Measurements from ENCODE around the gene SREBF2. TPM values are rescaled to one million over a fixed set of nuclear protein-coding genes. Genes with fewer than 3 reads are reported as not detected.
A peak's percentile ranks its signal among the peaks of the same experiment; 100 is the strongest.

Gene SREBF2
- total RNA-seq (2021; fragmentation: NEBNext Ultra II Directional; extraction: Animal tissue kit (Norgen Biotek cat#: 25700)) = 144 TPM in 2 replicates
- polyA plus RNA-seq (2011; rRNA removed) = 125 and 183 TPM in 2 replicates
- 138 TPM for polyA plus RNA-seq (2011; cell fraction: cytosol; rRNA removed)
- 287 TPM for polyA plus RNA-seq (2011; cell fraction: nucleus; rRNA removed)
- polyA plus RNA-seq (2012, experiment 1 of 2) = 122 to 145 TPM (median 141 TPM) in 4 replicates
- 112 TPM for polyA plus RNA-seq (2012, experiment 2 of 2)
- polyA plus RNA-seq (2013, experiment 1 of 2) = 141 TPM
- 161 TPM for polyA plus RNA-seq (2013, experiment 2 of 2)
- 167 and 170 TPM in 2 replicates for polyA minus RNA-seq (2011; rRNA and poly(A)+ RNA removed)
- polyA minus RNA-seq (2011; cell fraction: cytosol; rRNA and poly(A)+ RNA removed) = 123 TPM
- 113 TPM for polyA minus RNA-seq (2011; cell fraction: nucleus; rRNA and poly(A)+ RNA removed)
- long read RNA-seq, experiment 1, full-length matches to known transcripts = 14 of 113 reads
- long read RNA-seq, experiment 1, partial matches to known transcripts = 52 of 113 reads
- long read RNA-seq, experiment 1, other reads (novel, unspliced or antisense) = 47 of 113 reads
- long read RNA-seq, experiment 2, partial matches to known transcripts = 1 of 4 reads
- long read RNA-seq, experiment 2, other reads (novel, unspliced or antisense) = 3 of 4 reads

- H2AK5ac ChIP-seq (ENCODE audit: low read depth, low read length) = peak within 1 kb of the TSS; percentile 31; the same call in 1 of the 2 replicates
- peak within 1 kb of the TSS; percentile 76 to 97 (median 84) for H3K9ac ChIP-seq (replicated peaks in 1 of 4; ENCODE audit: extremely low read depth in 1 of 4, low read depth in 3 of 4, low read length in 3 of 4)
- peaks cover 20 to 39% of the 10 kb centered on the region in 2 experiments for H3K79me2 ChIP-seq (ENCODE audit: control insufficient read depth in 1 of 2, insufficient read depth in 2 of 2, low read length in 2 of 2)
- TF ChIP-seq PHF8 (conservative IDR thresholded peaks at IDR 0.05; ENCODE audit: low read depth, low read length) (peak; percentile 79), MAFK (IDR thresholded peaks at IDR 0.05; ENCODE audit: low read depth, low read length) (no peak), E2F6 (IDR thresholded peaks at IDR 0.05) (0 out of 2 replicates have a peak, but pooled peaks have one; percentile 4), SP1 (IDR thresholded peaks at IDR 0.05; ENCODE audit: low read depth, low read length) (peak; percentile 90), KDM1A (IDR thresholded peaks at IDR 0.05; ENCODE audit: borderline replicate concordance, low read length) (no peak), HDAC6 (IDR thresholded peaks at IDR 0.05; ENCODE audit: low read depth, low read length) (no peak), POLR2AphosphoS5 (IDR thresholded peaks at IDR 0.05; ENCODE audit: low read depth, low read length) (peak; percentile 95), SRF (IDR thresholded peaks at IDR 0.05; ENCODE audit: low read depth, low read length) (no peak)
Observed at GRCh38 chr22:41832553-41833368, at the start of gene SREBF2. SREBF2 (plus strand) TSS chr22:41833105; CDS start chr22:41833271, 166 bp downstream.

More at GRCh38 chr22:41832553-41833368, at the start of gene SREBF2:
- Histone ChIP-seq H2BK5ac (ENCODE audit: low read depth, low read length) (peak within 1 kb of the TSS; percentile 97), H3K4me2 (ENCODE audit: insufficient read depth in 1 of 2, low read depth in 2 of 2, low read length in 2 of 2) (peak within 1 kb of the TSS; percentile 75 to 78), H3K79me1 (ENCODE audit: low read depth, low read length) (peaks cover 9% of the 10 kb centered on the region; the same call in 1 of the 2 replicates), H2BK120ac (replicated peaks; ENCODE audit: low read depth, low read length) (peak within 1 kb of the TSS; percentile 41), H3K4ac (replicated peaks; ENCODE audit: insufficient read length, low read depth, low read length) (peak within 1 kb of the TSS; percentile 64), H3K23ac (ENCODE audit: insufficient read length) (no peak within 1 kb of the TSS), H4K91ac (replicated peaks; ENCODE audit: insufficient read length, low read length) (peak within 1 kb of the TSS; percentile 97), H3K27ac (ENCODE audit: low read depth, low read length) (peak within 1 kb of the TSS; percentile 91), H3K18ac (ENCODE audit: extremely low read depth, low read length) (peak within 1 kb of the TSS; percentile 94), H3K9me3 (ENCODE audit: insufficient read depth in 2 of 2, low read depth in 1 of 2, low read length in 1 of 2) (no peaks in the 10 kb centered on the region), H3K14ac (ENCODE audit: insufficient read length) (no peak within 1 kb of the TSS), H3K27me3 (replicated peaks in 1 of 4; ENCODE audit: control insufficient read depth in 3 of 4, extremely low read depth in 1 of 4, insufficient read depth in 3 of 4, low read length in 3 of 4) (no peaks in the 10 kb centered on the region), H4K8ac (ENCODE audit: extremely low read depth, insufficient read depth, low read length) (peak within 1 kb of the TSS; percentile 97), H2BK12ac (ENCODE audit: low read depth, low read length) (peak within 1 kb of the TSS; percentile 86), H2BK15ac (ENCODE audit: low read length) (no peak within 1 kb of the TSS), H3K36me3 (ENCODE audit: control insufficient read depth in 2 of 4, insufficient read depth in 4 of 4, low read length in 3 of 4) (peaks cover 5 to 17% (median 14%) of the 10 kb centered on the region in 4 experiments; a peak in 7 of 8 replicates), H3K23me2 (ENCODE audit: low read depth, low read length) (peaks cover 5% of the 10 kb centered on the region), H2BK20ac (ENCODE audit: low read length) (peak within 1 kb of the TSS; percentile 67; the same call in 1 of the 2 replicates), H2AFZ (ENCODE audit: low read length) (no peak within 1 kb of the TSS), H3K4me3 (ENCODE audit: extremely low read depth in 1 of 4, insufficient read depth in 2 of 4, low read depth in 3 of 4, low read length in 4 of 4) (peak within 1 kb of the TSS; percentile 76 to 87 (median 85)), H4K20me1 (replicated peaks in 1 of 2; ENCODE audit: control insufficient read depth in 1 of 2, insufficient read depth in 2 of 2, low read length in 2 of 2) (peaks cover 0 to 5% of the 10 kb centered on the region in 2 experiments), H4K5ac (ENCODE audit: insufficient read length, low read depth, low read length) (peak within 1 kb of the TSS; percentile 87), H3K4me1 (replicated peaks in 1 of 4; ENCODE audit: control insufficient read depth in 3 of 4, insufficient read depth in 4 of 4, low read length in 3 of 4) (peaks cover 0 to 5% (median 1%) of the 10 kb centered on the region in 4 experiments; a peak in 3 of 7 replicates), H3K56ac (replicated peaks; ENCODE audit: insufficient read length, low read depth, low read length) (peak within 1 kb of the TSS; percentile 96)
- ChIA-PET POLR2A (ENCODE audit: partially characterized antibody) (interaction anchor here (0.6 to 8.5 kb wide), 15 partner anchors 11 to 782 kb away, joined by 3 to 85 read pairs (median 4); partner anchors contain the start of genes CCDC134, DESI1, POLDIP3 and XRCC6), CTCF (ENCODE audit: partially characterized antibody) (interaction anchor here (1.0 to 6.0 kb wide), 8 partner anchors 10 to 135 kb away, joined by 3 to 27 read pairs (median 4); partner anchors contain the start of gene MEI1)
- DNase-seq (ENCODE audit: low read depth in 1 of 2, low spot score in 2 of 2) = peak; percentile 97 to 100
- WGBS, 2 experiments (ENCODE audit: extremely low coverage in 1 of 2, insufficient coverage in 1 of 2, insufficient read length in 1 of 2, insufficient replicate concordance in 2 of 2, low coverage in 1 of 2, low lambda C conversion rate in 2 of 2, missing lambda C conversion rate in 1 of 2) = 0% methylated on average over 50 of the region's 75 CpGs; no CpG with 5 or more reads in 1 of the 2 experiments
- FAIRE-seq = peak; percentile 57

Data from H1 (cell line).